ENCODE data around the gene UROC1. TPM values are rescaled to one million over a fixed set of nuclear protein-coding genes. Genes with fewer than 3 reads are reported as not detected.
A peak's percentile ranks its signal among the peaks of the same experiment; 100 is the strongest.

UROC1 gene
- total RNA-seq, 1 donor from 2014 or later, result not detected

GRCh38 chr3:126484148-126484547 lies 33.4 kb downstream of the UROC1 start:
- Mint-ChIP-seq H3K27ac (no peak overlapping the region), H3K9me3 (no peaks in the 10 kb centered on the region)
- DNase-seq, result no peak

GRCh38 chr3:126483321-126483761 lies 34.2 kb downstream of the UROC1 start:
- peaks cover 10% of the 10 kb centered on the region for H3K4me1 Mint-ChIP-seq
- H3K36me3 Mint-ChIP-seq (ENCODE audit: low read depth), result no peaks in the 10 kb centered on the region
- H3K27ac Mint-ChIP-seq, result no peak overlapping the region
- H3K4me3 Mint-ChIP-seq, result no peak overlapping the region
- intact Hi-C loops (cut with micrococcal nuclease), result no loop called here
- no peaks in the 10 kb centered on the region for H3K27me3 Mint-ChIP-seq
- no peaks in the 10 kb centered on the region for H3K9me3 Mint-ChIP-seq
- DNase-seq, result no peak

More at GRCh38 chr3:126484148-126484547, 33.4 kb downstream of the UROC1 start:
- H3K4me1 Mint-ChIP-seq, result peaks cover 10% of the 10 kb centered on the region
- H3K4me3 Mint-ChIP-seq, result no peak overlapping the region
- intact Hi-C loops (cut with micrococcal nuclease), result no loop called here
- H3K27me3 Mint-ChIP-seq, result no peaks in the 10 kb centered on the region
- H3K36me3 Mint-ChIP-seq (ENCODE audit: low read depth), result no peaks in the 10 kb centered on the region

- H3K4me3 Mint-ChIP-seq, result no peak overlapping the region
- H3K4me1 Mint-ChIP-seq, result peaks cover 10% of the 10 kb centered on the region
- no peak overlapping the region for H3K27ac Mint-ChIP-seq
- intact Hi-C loops (cut with micrococcal nuclease), result no loop called here
- no peaks in the 10 kb centered on the region for H3K36me3 Mint-ChIP-seq (ENCODE audit: low read depth)
- H3K27me3 Mint-ChIP-seq, result no peaks in the 10 kb centered on the region
- H3K9me3 Mint-ChIP-seq, result no peaks in the 10 kb centered on the region
- no peak for DNase-seq
Observed at GRCh38 chr3:126482503-126483255, 34.9 kb downstream of the UROC1 start.

GRCh38 chr3:126481808-126482502 lies 35.6 kb downstream of the UROC1 start:
- Mint-ChIP-seq H3K4me3 (no peak overlapping the region), H3K27me3 (peaks cover 3% of the 10 kb centered on the region), H3K4me1 (peaks cover 10% of the 10 kb centered on the region), H3K36me3 (ENCODE audit: low read depth) (no peaks in the 10 kb centered on the region), H3K9me3 (no peaks in the 10 kb centered on the region), H3K27ac (peak overlapping the region; percentile 20)
- intact Hi-C loops (cut with micrococcal nuclease), result no loop called here
- no peak for DNase-seq

GRCh38 chr3:126480861-126481260 lies 36.7 kb downstream of the UROC1 start:
- intact Hi-C loops (cut with micrococcal nuclease), result no loop called here
- Mint-ChIP-seq H3K4me1 (peaks cover 6% of the 10 kb centered on the region), H3K4me3 (no peak overlapping the region), H3K36me3 (ENCODE audit: low read depth) (no peaks in the 10 kb centered on the region), H3K9me3 (no peaks in the 10 kb centered on the region), H3K27me3 (peaks cover 3% of the 10 kb centered on the region), H3K27ac (no peak overlapping the region)
- no peak for DNase-seq

- Mint-ChIP-seq H3K9me3 (no peaks in the 10 kb centered on the region), H3K27ac (no peak overlapping the region), H3K27me3 (peaks cover 3% of the 10 kb centered on the region), H3K36me3 (ENCODE audit: low read depth) (no peaks in the 10 kb centered on the region), H3K4me1 (peaks cover 6% of the 10 kb centered on the region), H3K4me3 (no peak overlapping the region)
- intact Hi-C loops (cut with micrococcal nuclease), result no loop called here
- no peak for DNase-seq
Observed at GRCh38 chr3:126480206-126480605, 37.4 kb downstream of the UROC1 start.

GRCh38 chr3:126479642-126480041 lies 37.9 kb downstream of the UROC1 start:
- peaks cover 3% of the 10 kb centered on the region for H3K27me3 Mint-ChIP-seq
- DNase-seq, result no peak
- peaks cover 6% of the 10 kb centered on the region for H3K4me1 Mint-ChIP-seq
- H3K27ac Mint-ChIP-seq, result no peak overlapping the region
- intact Hi-C loops (cut with micrococcal nuclease), result loop anchor here (5.0 to 10.0 kb wide), 7 partner anchors 397 to 1635 kb away; partner anchors contain the start of genes OSBPL11, PLXNA1, SEC61A1 and SLC41A3
- H3K36me3 Mint-ChIP-seq (ENCODE audit: low read depth), result no peaks in the 10 kb centered on the region
- H3K4me3 Mint-ChIP-seq, result no peak overlapping the region
- no peaks in the 10 kb centered on the region for H3K9me3 Mint-ChIP-seq

- H3K4me1 Mint-ChIP-seq, result peaks cover 13% of the 10 kb centered on the region
- H3K9me3 Mint-ChIP-seq, result no peaks in the 10 kb centered on the region
- H3K27ac Mint-ChIP-seq, result no peak overlapping the region
- H3K4me3 Mint-ChIP-seq, result no peak overlapping the region
- no peak for DNase-seq
- H3K27me3 Mint-ChIP-seq, result peaks cover 3% of the 10 kb centered on the region
- intact Hi-C loops (cut with micrococcal nuclease), result loop anchor here (5.0 to 10.0 kb wide), 7 partner anchors 396 to 1636 kb away; partner anchors contain the start of genes OSBPL11, PLXNA1, SEC61A1 and SLC41A3
- peaks cover 3% of the 10 kb centered on the region for H3K36me3 Mint-ChIP-seq (ENCODE audit: low read depth)
Observed at GRCh38 chr3:126478581-126479310, 38.8 kb downstream of the UROC1 start.

- H3K36me3 Mint-ChIP-seq (ENCODE audit: low read depth), result peaks cover 20% of the 10 kb centered on the region
- H3K4me1 Mint-ChIP-seq, result peaks cover 29% of the 10 kb centered on the region
- H3K27ac Mint-ChIP-seq, result peak overlapping the region; percentile 32
- H3K27me3 Mint-ChIP-seq, result peaks cover 3% of the 10 kb centered on the region
- H3K4me3 Mint-ChIP-seq, result peak overlapping the region; percentile 86
- intact Hi-C loops (cut with micrococcal nuclease), result loop anchor here (5.0 to 10.0 kb wide), 7 partner anchors 395 to 1638 kb away; partner anchors contain the start of genes OSBPL11, PLXNA1, SEC61A1 and SLC41A3
- no peaks in the 10 kb centered on the region for H3K9me3 Mint-ChIP-seq
- no peak for DNase-seq
Observed at GRCh38 chr3:126477061-126477380, 40.6 kb downstream of the UROC1 start.

- intact Hi-C loops (cut with micrococcal nuclease), result loop anchor here (5.0 to 10.0 kb wide), 7 partner anchors 394 to 1638 kb away; partner anchors contain the start of genes OSBPL11, PLXNA1, SEC61A1 and SLC41A3
- Mint-ChIP-seq H3K4me3 (peak overlapping the region; percentile 86), H3K9me3 (no peaks in the 10 kb centered on the region), H3K4me1 (peaks cover 29% of the 10 kb centered on the region), H3K36me3 (ENCODE audit: low read depth) (peaks cover 21% of the 10 kb centered on the region), H3K27me3 (peaks cover 3% of the 10 kb centered on the region), H3K27ac (peak overlapping the region; percentile 67)
- DNase-seq, result no peak
Observed at GRCh38 chr3:126476166-126477060, 41.2 kb downstream of the UROC1 start.

GRCh38 chr3:126475413-126476114 lies 42.0 kb downstream of the UROC1 start, which contains the start of gene ZXDC:
TSS of gene ZXDC (minus strand) at chr3:126475891. CDS start at chr3:126475865, 26 bp downstream.
- peak; percentile 97 for DNase-seq
- peak within 1 kb of the TSS; percentile 93 for H3K27ac Mint-ChIP-seq
- peaks cover 3% of the 10 kb centered on the region for H3K27me3 Mint-ChIP-seq
- intact Hi-C loops (cut with micrococcal nuclease), result loop anchor here (1.0 to 10.0 kb wide), 8 partner anchors 118 to 1639 kb away; partner anchors contain the start of genes KLF15, OSBPL11, PLXNA1 and SEC61A1
- peaks cover 29% of the 10 kb centered on the region for H3K4me1 Mint-ChIP-seq
- H3K9me3 Mint-ChIP-seq, result no peaks in the 10 kb centered on the region
- peak within 1 kb of the TSS; percentile 95 for H3K4me3 Mint-ChIP-seq
- H3K36me3 Mint-ChIP-seq (ENCODE audit: low read depth), result peaks cover 29% of the 10 kb centered on the region

Data from activated CD4-positive, alpha-beta T cell treated with anti-CD3 and anti-CD28 coated beads, Interleukin-2, amount 10 ng/mL, durations not matched to agents 24 days and 14 days (primary cell).